Measurements from ENCODE around the gene C19orf38.

C19orf38 gene

GRCh38 chr19:10858204-10858828, 10.1 kb downstream of the C19orf38 start (continued):
- TF ChIP-seq CREB5 (CRISPR knock-in tag; IDR thresholded peaks at IDR 0.05; ENCODE audit: low read depth): no peak
- no peak for TF ChIP-seq CSDC2 (CRISPR knock-in tag; IDR thresholded peaks at IDR 0.05)
- TF ChIP-seq ZNF565 (CRISPR knock-in tag; conservative IDR thresholded peaks at IDR 0.05; ENCODE audit: low read depth): no peak
- no peak for TF ChIP-seq CSRNP3 (CRISPR knock-in tag; IDR thresholded peaks at IDR 0.05)

GRCh38 chr19:10861103-10861651, 13.0 kb downstream of the C19orf38 start:
- ATAC-seq: peak; percentile 61
- no peak for TF ChIP-seq TCF4 (CRISPR knock-in tag; IDR thresholded peaks at IDR 0.05; ENCODE audit: borderline replicate concordance)
- no peak for TF ChIP-seq POU6F1 (CRISPR knock-in tag; IDR thresholded peaks at IDR 0.05; ENCODE audit: borderline replicate concordance, low read depth)
- TF ChIP-seq ARNTL (CRISPR knock-in tag; IDR thresholded peaks at IDR 0.05; ENCODE audit: borderline replicate concordance, low read depth): no peak
- TF ChIP-seq BACH2 (CRISPR knock-in tag; IDR thresholded peaks at IDR 0.05; ENCODE audit: borderline replicate concordance): no peak
- TF ChIP-seq ESRRG (CRISPR knock-in tag; IDR thresholded peaks at IDR 0.05): no peak
- no peak for TF ChIP-seq ISL1 (CRISPR knock-in tag; IDR thresholded peaks at IDR 0.05)
- TF ChIP-seq RARB (CRISPR knock-in tag; IDR thresholded peaks at IDR 0.05): no peak
- no peak for TF ChIP-seq TOX (CRISPR knock-in tag; IDR thresholded peaks at IDR 0.05; ENCODE audit: borderline replicate concordance)
- no peak for TF ChIP-seq PPARA (CRISPR knock-in tag; IDR thresholded peaks at IDR 0.05; ENCODE audit: borderline replicate concordance)
- TF ChIP-seq ZFP30 (CRISPR knock-in tag; IDR thresholded peaks at IDR 0.05): no peak
- no peak for TF ChIP-seq PATZ1 (CRISPR knock-in tag; IDR thresholded peaks at IDR 0.05; ENCODE audit: borderline replicate concordance)
- no peak for TF ChIP-seq CSRNP3 (CRISPR knock-in tag; IDR thresholded peaks at IDR 0.05)

- ATAC-seq: no peak
- TF ChIP-seq ZNF565 (CRISPR knock-in tag; conservative IDR thresholded peaks at IDR 0.05; ENCODE audit: low read depth) (no peak), PPARA (CRISPR knock-in tag; IDR thresholded peaks at IDR 0.05; ENCODE audit: borderline replicate concordance) (no peak), ZNF70 (CRISPR knock-in tag; IDR thresholded peaks at IDR 0.05) (no peak), GLIS3 (CRISPR knock-in tag; IDR thresholded peaks at IDR 0.05) (no peak), TOX (CRISPR knock-in tag; IDR thresholded peaks at IDR 0.05; ENCODE audit: borderline replicate concordance) (no peak), ESRRG (CRISPR knock-in tag; IDR thresholded peaks at IDR 0.05) (no peak), ISL1 (CRISPR knock-in tag; IDR thresholded peaks at IDR 0.05) (no peak), PATZ1 (CRISPR knock-in tag; IDR thresholded peaks at IDR 0.05; ENCODE audit: borderline replicate concordance) (no peak), CSRNP3 (CRISPR knock-in tag; IDR thresholded peaks at IDR 0.05) (no peak), TCF4 (CRISPR knock-in tag; IDR thresholded peaks at IDR 0.05; ENCODE audit: borderline replicate concordance) (no peak), ARNTL (CRISPR knock-in tag; IDR thresholded peaks at IDR 0.05; ENCODE audit: borderline replicate concordance, low read depth) (no peak)
These were observed 14.4 kb downstream of the C19orf38 start for GRCh38 chr19:10862561-10863106.

Data from SK-N-SH treated with all-trans-retinoic acid at 6 μM for 48 hours (cell line).